Measurements from ENCODE around the gene FIBCD1.

GRCh38 chr9:130983970-130984369, 44.9 kb upstream of the FIBCD1 start:
- TF ChIP-seq EZH2 (IDR thresholded peaks at IDR 0.05; ENCODE audit: insufficient read depth, poor library complexity, severe bottlenecking): no peak
- no peak for TF ChIP-seq EZH2phosphoT487 (IDR thresholded peaks at IDR 0.05; ENCODE audit: insufficient read depth, low read depth)
